HFF-Myc (cell line): Measurements from ENCODE around the gene SPATA31E1.

Experiments
- DNase-seq: peaks from one replicate; pipeline ENCODE4 v3.0.0-alpha.2; 2011; ENCODE audit warnings: low read depth; ENCODE audit errors: extremely low read depth
- H3K4me3 ChIP-seq: replicated peaks from 2 replicates; pipeline ENCODE4 v1.5.1; 2011; ENCODE audit warnings: low read depth, mild to moderate bottlenecking, control low read depth, low read length
- CTCF ChIP-seq: IDR thresholded peaks from 2 replicates; pipeline ENCODE4 v1.5.1; 2012; ENCODE audit warnings: mild to moderate bottlenecking, low read depth, low read length, control low read depth; ENCODE audit errors: missing control alignments

Gene SPATA31E1

GRCh38 chr9:87862536-87863268, 20.0 kb upstream of the SPATA31E1 start:
- DNase-seq = no peak
- TF ChIP-seq CTCF = no peak
- H3K4me3 ChIP-seq = no peak overlapping the region

GRCh38 chr9:87863882-87864465, 18.7 kb upstream of the SPATA31E1 start:
- no peak overlapping the region for H3K4me3 ChIP-seq
- DNase-seq = no peak
- no peak for TF ChIP-seq CTCF

GRCh38 chr9:87864915-87865314, 17.8 kb upstream of the SPATA31E1 start:
- no peak for TF ChIP-seq CTCF
- no peak for DNase-seq
- no peak overlapping the region for H3K4me3 ChIP-seq

- TF ChIP-seq CTCF = no peak
- DNase-seq = no peak
- no peak overlapping the region for H3K4me3 ChIP-seq
These were observed 17.1 kb upstream of the SPATA31E1 start for GRCh38 chr9:87865626-87866025.

- no peak for DNase-seq
- TF ChIP-seq CTCF = no peak
These were observed 15.3 kb upstream of the SPATA31E1 start for GRCh38 chr9:87867391-87867790.

GRCh38 chr9:87868175-87868574, 14.5 kb upstream of the SPATA31E1 start:
- TF ChIP-seq CTCF = no peak
- no peak for DNase-seq

More at GRCh38 chr9:87867391-87867790, 15.3 kb upstream of the SPATA31E1 start:
- H3K4me3 ChIP-seq = no peak overlapping the region

More at GRCh38 chr9:87868175-87868574, 14.5 kb upstream of the SPATA31E1 start:
- H3K4me3 ChIP-seq = no peak overlapping the region
